ENCODE data around the gene APOM. TPM values are rescaled to one million over a fixed set of nuclear protein-coding genes. Genes with fewer than 3 reads are reported as not detected.

Gene APOM
- total RNA-seq, 1 experiment from 2014 or later, result 3.5 TPM

GRCh38 chr6:31702819-31703716 is 47.4 kb downstream of the APOM start, which contains the start of gene ABHD16A (continued):
- TF ChIP-seq IRF1 (CRISPR knock-in tag; IDR thresholded peaks at IDR 0.05) (no peak), ERG (CRISPR knock-in tag; IDR thresholded peaks at IDR 0.05) (no peak), ZNF219 (CRISPR knock-in tag; IDR thresholded peaks at IDR 0.05; ENCODE audit: borderline replicate concordance) (no peak), GABPB1 (CRISPR knock-in tag; IDR thresholded peaks at IDR 0.05) (peak; percentile 85), ZNF532 (CRISPR knock-in tag; IDR thresholded peaks at IDR 0.05; ENCODE audit: borderline replicate concordance) (no peak), ZNF416 (CRISPR knock-in tag; IDR thresholded peaks at IDR 0.05) (no peak), KAT7 (CRISPR knock-in tag; IDR thresholded peaks at IDR 0.05; ENCODE audit: borderline replicate concordance) (no peak), GRHL2 (CRISPR knock-in tag; IDR thresholded peaks at IDR 0.05; ENCODE audit: insufficient replicate concordance, severe bottlenecking) (no peak)

GRCh38 chr6:31705931-31706330 is 50.2 kb downstream of the APOM start:
- no peak for DNase-seq (ENCODE audit: low spot score)
- ChIA-PET CTCF (interaction anchor here (0.6 to 1.4 kb wide), 5 partner anchors 32 to 1595 kb away, joined by 3 to 4 read pairs (median 3); partner anchors contain the start of gene GPANK1), POLR2A (no interaction called here)
- H3K36me3 Mint-ChIP-seq, result no peaks in the 10 kb centered on the region
- H3K4me1 Mint-ChIP-seq, result peaks cover 19% of the 10 kb centered on the region
- ATAC-seq, result no peak
- H3K4me3 Mint-ChIP-seq, result no peak overlapping the region
- peaks cover 7% of the 10 kb centered on the region; the same call in 1 of the 2 replicates for H3K27me3 Mint-ChIP-seq (ENCODE audit: low read depth)
- H3K27ac Mint-ChIP-seq, result no peak overlapping the region
- no peaks in the 10 kb centered on the region for H3K9me3 Mint-ChIP-seq
- TF ChIP-seq ZNF671 (CRISPR knock-in tag; IDR thresholded peaks at IDR 0.05) (no peak), SMAD3 (CRISPR knock-in tag; IDR thresholded peaks at IDR 0.05; ENCODE audit: borderline replicate concordance) (no peak), ESRRA (CRISPR knock-in tag; IDR thresholded peaks at IDR 0.05; ENCODE audit: borderline replicate concordance) (no peak), TEAD1 (CRISPR knock-in tag; IDR thresholded peaks at IDR 0.05) (no peak), NR2C2 (CRISPR knock-in tag; IDR thresholded peaks at IDR 0.05) (no peak), ZNF121 (CRISPR knock-in tag; IDR thresholded peaks at IDR 0.05) (no peak), ATF2 (CRISPR knock-in tag; IDR thresholded peaks at IDR 0.05; ENCODE audit: borderline replicate concordance, low read depth) (no peak), ZNF532 (CRISPR knock-in tag; IDR thresholded peaks at IDR 0.05; ENCODE audit: borderline replicate concordance) (no peak), OVOL2 (CRISPR knock-in tag; IDR thresholded peaks at IDR 0.05; ENCODE audit: borderline replicate concordance) (no peak), ZBTB43 (CRISPR knock-in tag; IDR thresholded peaks at IDR 0.05) (no peak), HMGXB4 (CRISPR knock-in tag; IDR thresholded peaks at IDR 0.05) (no peak)
